Heart right ventricle (tissue), 16 donors: ENCODE measurements around the gene GSTM1. TPM values are rescaled to one million over a fixed set of nuclear protein-coding genes. Genes with fewer than 3 reads are reported as not detected.
A peak's percentile ranks its signal among the peaks of the same experiment; 100 is the strongest.
"Not testable (repeated sequence)": the region's sequence is repeated elsewhere in the genome, so short reads cannot be mapped to it uniquely, and the experiment has no call there.

Experiments
- ATAC-seq, 8 donors: fragments of 200-7000 bp; cut with Tn5 transposase; one replicate each; pipeline ENCODE4 v1.9.1; 2020; ENCODE audit warnings: mild to moderate bottlenecking in 8 of 8, moderate library complexity in 8 of 8, moderate number of reproducible peaks in 1 of 8
- DNase-seq, 2 donors: peaks; one replicate each; pipeline ENCODE4 v3.0.0-alpha.2; 2020
- H3K27ac ChIP-seq, 10 donors: fragments of 200-600 bp; sonication (generic) in 2 of 10; one replicate each; pipeline versions ENCODE4 v1.5.0 to v1.8.0; 2020 to 2022; ENCODE audit warnings: mild to moderate bottlenecking in 3 of 10
- H3K27me3 ChIP-seq, 7 donors: fragments of 200-600 bp; one replicate each; pipeline ENCODE4 v1.8.0; 2021 to 2022; ENCODE audit warnings: mild to moderate bottlenecking in 2 of 7
- H3K36me3 ChIP-seq, 9 donors: fragments of 200-600 bp; sonication (generic) in 1 of 9; one replicate each; pipeline versions ENCODE4 v1.5.0 to v1.8.0; 2020 to 2022; ENCODE audit warnings: mild to moderate bottlenecking in 2 of 9
- H3K4me1 ChIP-seq, 9 donors: fragments of 200-600 bp; sonication (generic) in 1 of 9; one replicate each; pipeline versions ENCODE4 v1.5.0 to v1.8.0; 2020 to 2022; ENCODE audit warnings: mild to moderate bottlenecking in 4 of 9
- H3K4me3 ChIP-seq, 10 donors: fragments of 200-600 bp; sonication (generic) in 2 of 10; one replicate each; pipeline versions ENCODE4 v1.5.0 to v1.8.0; 2020 to 2022; ENCODE audit warnings: mild to moderate bottlenecking in 7 of 10, moderate library complexity in 2 of 10
- H3K9me3 ChIP-seq, 11 donors: fragments of 200-600 bp in 10 of 11; sonication (generic) in 2 of 11; one replicate each; pipeline versions ENCODE4 v1.5.0 to v1.8.0; 2013 to 2022; ENCODE audit warnings: mild to moderate bottlenecking in 2 of 11, control low read depth in 1 of 11, moderate library complexity in 1 of 11
- WGBS, 2 donors: extraction: QIAGEN DNeasy Blood & Tissue Kit; methylation state at CpG; one replicate each; pipeline ENCODE4 v1.1.7; 2013; ENCODE audit warnings: inconsistent platforms in 1 of 2; 5-methylcytosine and 5-hydroxymethylcytosine counted together
- intact Hi-C, 10 donors: fragments of 100-400 bp; cut with DNase I; formaldehyde crosslinking; loops; one replicate each; pipeline versions ENCODE4 v1.11.1 to v1.14.2; 2022
- polyA plus RNA-seq, 2 donors: library from polyadenylated mRNA; stranded (reverse); fragments of 200-250 nt; gene quantifications; one replicate each; pipeline ENCODE4 v1.2.3, GENCODE V29; 2013
- total RNA-seq, 10 donors: library from RNA; stranded (reverse); fragmentation: NEBNext Ultra II Directional in 3 of 10; extraction: Animal tissue kit (Norgen Biotek cat#: 25700) in 3 of 10; gene quantifications; one replicate each; pipeline versions ENCODE4 v1.2.1 to v1.2.4, GENCODE V29; 2021 to 2023
- TF ChIP-seq, protein P1 (sequence below), 9 donors: fragments of 200-600 bp; sonication (generic) in 2 of 9; IDR thresholded peaks; one replicate each; pipeline versions ENCODE4 v1.5.0 to v1.8.0; 2021 to 2022; ENCODE audit warnings: antibody characterized with exemption in 9 of 9, mild to moderate bottlenecking in 5 of 9, moderate library complexity in 1 of 9
- donor health status: Arrhythmogenic right ventricular cardiomyopathy.
- donor health status: ischemic (EF 13 %, LVEDD 7.1; RV severe dilation, severe dysfunction).
- donor health status: healthy with polysubstance abuse.
- donor health status: DM: no; HTN: yes; CAD: no.
- donor health status: DM: no; HTN: no; CAD: no.
- donor health status: ischemic (EF 25% LVEDD 6.9; RV normal size, moderate dysfunction).
- donor health status: ischemic (EF 25% LVEDD 5.7; RV mildly dilated, moderate dysfunction).
- donor health status: healthy.
- donor health status: DM: yes; HTN: yes; CAD: no.
- donor health status: Ischemic cardiomyopathy.
- donor health status: ischemic (EF 35%, LVEDD 5.7; RV mildly dilated, moderate dysfunction).
- donor health status: nonischemic (EF 11% LVEDD 7.7; RV severe dilation, severe dysfunction).
- donor health status: DM: yes; HTN: yes; CAD: no.
- donor health status: PGD.
- donor health status: ischemic (EF 29% LVEDD 5.4; RV normal size, mild dysfunction).
- donor health status: nonischemic (EF 23%, LVEDD 6.1; RV moderate dilation, normal function).

The GSTM1 gene
- total and polyA plus RNA-seq, 12 donors, result 0.19 to 57.7 (median 36.7) TPM; not detected in 4

GRCh38 chr1:109704173-109704572 is 16.6 kb downstream of the GSTM1 start:
- Histone ChIP-seq H3K36me3 (peaks cover 0 to 4% (median 0%) of the 10 kb centered on the region in 9 donors), H3K9me3 (peaks cover 0 to 28% (median 4%) of the 10 kb centered on the region in 11 donors), H3K4me3 (no peak overlapping the region), H3K27me3 (no peaks in the 10 kb centered on the region), H3K27ac (no peak overlapping the region), H3K4me1 (no peaks in the 10 kb centered on the region)
- ATAC-seq, result no peak
- TF ChIP-seq, protein P1, sequence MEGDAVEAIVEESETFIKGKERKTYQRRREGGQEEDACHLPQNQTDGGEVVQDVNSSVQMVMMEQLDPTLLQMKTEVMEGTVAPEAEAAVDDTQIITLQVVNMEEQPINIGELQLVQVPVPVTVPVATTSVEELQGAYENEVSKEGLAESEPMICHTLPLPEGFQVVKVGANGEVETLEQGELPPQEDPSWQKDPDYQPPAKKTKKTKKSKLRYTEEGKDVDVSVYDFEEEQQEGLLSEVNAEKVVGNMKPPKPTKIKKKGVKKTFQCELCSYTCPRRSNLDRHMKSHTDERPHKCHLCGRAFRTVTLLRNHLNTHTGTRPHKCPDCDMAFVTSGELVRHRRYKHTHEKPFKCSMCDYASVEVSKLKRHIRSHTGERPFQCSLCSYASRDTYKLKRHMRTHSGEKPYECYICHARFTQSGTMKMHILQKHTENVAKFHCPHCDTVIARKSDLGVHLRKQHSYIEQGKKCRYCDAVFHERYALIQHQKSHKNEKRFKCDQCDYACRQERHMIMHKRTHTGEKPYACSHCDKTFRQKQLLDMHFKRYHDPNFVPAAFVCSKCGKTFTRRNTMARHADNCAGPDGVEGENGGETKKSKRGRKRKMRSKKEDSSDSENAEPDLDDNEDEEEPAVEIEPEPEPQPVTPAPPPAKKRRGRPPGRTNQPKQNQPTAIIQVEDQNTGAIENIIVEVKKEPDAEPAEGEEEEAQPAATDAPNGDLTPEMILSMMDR (IDR thresholded peaks at IDR 0.05), result no peak
- intact Hi-C loops, result no loop called here
- DNase-seq, result no peak
- WGBS, 2 donors, result 74 to 83% methylated on average over 8 of the region's 8 CpGs

DNA sequence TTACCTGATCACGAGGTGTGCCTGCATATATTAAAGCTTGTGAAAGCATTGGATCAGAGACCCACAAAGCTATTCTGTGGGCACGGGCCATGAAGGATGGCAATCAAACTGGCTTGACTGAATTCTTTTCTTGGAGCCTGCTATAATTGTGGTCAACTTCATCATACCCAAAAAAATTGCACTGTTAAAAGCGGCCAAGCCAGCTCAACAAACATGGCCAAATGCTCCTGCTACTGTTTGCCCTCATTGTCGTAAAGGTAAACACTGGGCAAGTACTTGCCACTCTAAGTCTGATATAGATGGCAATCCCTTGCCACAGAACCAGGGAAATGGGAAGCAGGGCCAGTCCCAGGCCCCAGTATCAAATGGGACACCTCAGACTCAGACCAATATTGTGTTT is 17.8 kb downstream of the GSTM1 start:
- intact Hi-C loops, result no loop called here
- ATAC-seq (no peak), DNase-seq (no peak)
- H3K27me3 ChIP-seq, result no peaks in the 10 kb centered on the region
- peaks cover 0 to 35% (median 4%) of the 10 kb centered on the region in 11 donors for H3K9me3 ChIP-seq
- H3K27ac ChIP-seq, result no peak overlapping the region
- H3K36me3 ChIP-seq, result peaks cover 0 to 4% (median 0%) of the 10 kb centered on the region in 9 donors
- no peaks in the 10 kb centered on the region for H3K4me1 ChIP-seq
- TF ChIP-seq, protein P1 (IDR thresholded peaks at IDR 0.05), result no peak
- WGBS, 2 donors, result 90% methylated on average over 4 of the region's 4 CpGs
- H3K4me3 ChIP-seq, result no peak overlapping the region

DNA sequence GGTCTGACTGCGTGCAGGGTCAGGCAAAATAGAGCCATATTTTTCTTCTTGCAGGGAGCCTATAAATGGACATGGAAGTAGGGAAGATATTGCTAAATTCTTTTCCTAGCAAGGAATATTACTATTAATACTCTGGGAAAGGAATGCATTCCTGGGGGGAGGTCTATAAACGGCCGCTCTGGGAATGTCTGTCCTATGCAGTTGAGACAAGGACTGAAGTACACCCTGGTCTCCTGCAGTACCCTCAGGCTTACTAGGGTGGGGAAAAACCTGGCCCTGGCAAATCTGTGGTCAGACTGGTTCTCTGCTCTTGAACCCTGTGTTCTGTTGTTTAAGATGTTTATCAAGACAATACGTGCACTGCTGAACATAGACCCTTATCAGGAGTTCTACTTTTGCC is 21.3 kb downstream of the GSTM1 start:
- H3K9me3 ChIP-seq, result peaks cover 0 to 21% (median 4%) of the 10 kb centered on the region in 11 donors
- H3K4me3 ChIP-seq, H3K27me3 ChIP-seq, H3K4me1 ChIP-seq, ATAC-seq, H3K36me3 ChIP-seq, DNase-seq, H3K27ac ChIP-seq, intact Hi-C loops: not testable (repeated sequence)
- 72 to 74% methylated on average over 4 of the region's 4 CpGs for WGBS, 2 donors

DNA sequence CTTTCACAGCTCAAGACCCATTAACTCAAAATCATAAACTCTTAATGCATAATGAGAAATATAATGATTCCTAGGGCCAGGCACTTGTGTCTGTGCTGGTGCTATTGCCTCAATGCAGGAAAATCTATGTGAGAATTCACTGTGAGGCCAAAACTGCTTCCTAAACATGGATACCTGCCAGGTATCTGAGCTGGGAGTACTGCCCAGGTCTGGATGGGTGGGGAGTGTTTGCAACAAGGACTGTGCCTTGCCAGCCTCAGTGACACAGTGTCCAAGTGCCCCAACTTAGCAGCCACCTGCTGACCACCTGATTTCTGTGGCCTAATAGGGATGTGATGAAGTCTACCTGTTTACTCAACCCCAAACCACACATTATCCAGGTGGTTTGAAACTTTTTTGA is 22.2 kb downstream of the GSTM1 start:
- peak in 1 of 8 donors; percentile 59 for ATAC-seq
- H3K36me3 ChIP-seq, H3K4me3 ChIP-seq, H3K27ac ChIP-seq, H3K4me1 ChIP-seq, DNase-seq, intact Hi-C loops, H3K27me3 ChIP-seq: not testable (repeated sequence)
- H3K9me3 ChIP-seq, result peaks cover 0 to 21% (median 4%) of the 10 kb centered on the region in 11 donors

- H3K4me1 ChIP-seq, intact Hi-C loops, H3K27me3 ChIP-seq, H3K36me3 ChIP-seq: not testable (repeated sequence)
- peak in 1 of 2 donors; percentile 14 for DNase-seq
- ATAC-seq, result peak; percentile 56 to 87 (median 72)
- peak within 1 kb of the TSS in 5 of 10 donors; percentile 56 to 84 (median 71) for H3K27ac ChIP-seq
- WGBS, 2 donors, result 15 to 25% methylated on average over 33 of the region's 33 CpGs
- H3K4me3 ChIP-seq, result peak within 1 kb of the TSS in 9 of 10 donors; percentile 33 to 57 (median 49)
- H3K9me3 ChIP-seq, result peaks cover 0 to 21% (median 4%) of the 10 kb centered on the region in 11 donors
These were observed 24.1 kb downstream of the GSTM1 start, which contains the start of gene GSTM5 for GRCh38 chr1:109711593-109712320. Gene GSTM5 (plus strand): TSS chr1:109712251. CDS start chr1:109712313, 62 bp downstream.
